RWPE2 (cell line): ENCODE data around the gene DNAJC24.
A peak's percentile ranks its signal among the peaks of the same experiment; 100 is the strongest.

Experiments
- ATAC-seq: fragments of 200-7000 bp; cut with Tn5 transposase; 3 replicates; pipeline ENCODE4 v1.9.1; 2021; ENCODE audit warnings: low read depth
- DNase-seq: peaks from one replicate; pipeline ENCODE4 v3.0.0-alpha.2; 2020; ENCODE audit warnings: low spot score
- H3K27ac ChIP-seq: fragments of 450-650 bp; 2 replicates; pipeline ENCODE4 v1.5.1; 2017; ENCODE audit warnings: mild to moderate bottlenecking; ENCODE audit not compliant: poor library complexity, severe bottlenecking
- H3K27me3 ChIP-seq: fragments of 250-450 bp; sonication (Bioruptor Pico); 2 replicates; pipeline ENCODE4 v1.5.1; 2021; ENCODE audit warnings: mild to moderate bottlenecking, moderate library complexity; ENCODE audit not compliant: insufficient read depth, poor library complexity, severe bottlenecking
- H3K36me3 ChIP-seq: fragments of 250-450 bp; sonication (Bioruptor Pico); 2 replicates; pipeline ENCODE4 v1.5.1; 2020; ENCODE audit warnings: low read depth, mild to moderate bottlenecking, moderate library complexity
- H3K4me1 ChIP-seq: fragments of 250-450 bp; sonication (Bioruptor Pico); 2 replicates; pipeline ENCODE4 v1.5.1; 2021; ENCODE audit warnings: mild to moderate bottlenecking, moderate library complexity; ENCODE audit not compliant: insufficient read depth, poor library complexity, severe bottlenecking
- H3K4me3 ChIP-seq: fragments of 250-450 bp; sonication (Bioruptor Pico); 2 replicates; pipeline ENCODE4 v1.5.1; 2021; ENCODE audit warnings: mild to moderate bottlenecking, moderate library complexity; ENCODE audit not compliant: severe bottlenecking
- H3K9me3 ChIP-seq: fragments of 250-450 bp; sonication (Bioruptor Pico); 2 replicates; pipeline ENCODE4 v1.5.1; 2021; ENCODE audit warnings: mild to moderate bottlenecking, moderate library complexity; ENCODE audit not compliant: severe bottlenecking
- TF ChIP-seq, protein P1 (sequence below): fragments of 450-650 bp; IDR thresholded peaks from one replicate; pipeline ENCODE4 v1.5.1; 2017; ENCODE audit warnings: mild to moderate bottlenecking, moderate library complexity; ENCODE audit not compliant: poor library complexity, severe bottlenecking

Gene DNAJC24

GRCh38 chr11:31355131-31355530 is 14.5 kb upstream of the DNAJC24 start:
- Histone ChIP-seq H3K27me3 (no peaks in the 10 kb centered on the region), H3K4me1 (no peaks in the 10 kb centered on the region), H3K9me3 (no peaks in the 10 kb centered on the region), H3K4me3 (no peak overlapping the region), H3K36me3 (no peaks in the 10 kb centered on the region), H3K27ac (no peak overlapping the region)
- no peak for DNase-seq
- no peak for ATAC-seq
- TF ChIP-seq, protein P1, sequence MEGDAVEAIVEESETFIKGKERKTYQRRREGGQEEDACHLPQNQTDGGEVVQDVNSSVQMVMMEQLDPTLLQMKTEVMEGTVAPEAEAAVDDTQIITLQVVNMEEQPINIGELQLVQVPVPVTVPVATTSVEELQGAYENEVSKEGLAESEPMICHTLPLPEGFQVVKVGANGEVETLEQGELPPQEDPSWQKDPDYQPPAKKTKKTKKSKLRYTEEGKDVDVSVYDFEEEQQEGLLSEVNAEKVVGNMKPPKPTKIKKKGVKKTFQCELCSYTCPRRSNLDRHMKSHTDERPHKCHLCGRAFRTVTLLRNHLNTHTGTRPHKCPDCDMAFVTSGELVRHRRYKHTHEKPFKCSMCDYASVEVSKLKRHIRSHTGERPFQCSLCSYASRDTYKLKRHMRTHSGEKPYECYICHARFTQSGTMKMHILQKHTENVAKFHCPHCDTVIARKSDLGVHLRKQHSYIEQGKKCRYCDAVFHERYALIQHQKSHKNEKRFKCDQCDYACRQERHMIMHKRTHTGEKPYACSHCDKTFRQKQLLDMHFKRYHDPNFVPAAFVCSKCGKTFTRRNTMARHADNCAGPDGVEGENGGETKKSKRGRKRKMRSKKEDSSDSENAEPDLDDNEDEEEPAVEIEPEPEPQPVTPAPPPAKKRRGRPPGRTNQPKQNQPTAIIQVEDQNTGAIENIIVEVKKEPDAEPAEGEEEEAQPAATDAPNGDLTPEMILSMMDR: no peak

DNA sequence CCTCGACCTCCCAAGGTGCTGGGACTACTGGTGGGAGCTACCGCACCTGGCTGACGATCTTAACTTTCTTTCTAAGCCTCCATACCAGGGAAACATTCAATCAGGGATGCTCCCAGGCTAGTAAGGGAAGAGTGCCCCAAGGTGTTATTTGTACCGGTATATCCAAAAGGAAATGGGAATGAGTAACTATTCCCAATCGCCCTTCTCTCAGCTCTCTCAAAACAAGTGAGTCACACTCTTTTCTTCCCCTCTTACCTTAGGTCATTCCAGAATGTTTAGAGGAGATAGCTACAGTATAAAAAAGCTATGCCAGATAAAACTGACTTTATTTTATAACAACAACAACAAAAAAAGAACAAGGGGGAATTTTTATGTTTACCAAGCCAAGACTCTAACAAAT is 13.8 kb upstream of the DNAJC24 start:
- TF ChIP-seq, protein P1: no peak
- no peaks in the 10 kb centered on the region for H3K27me3 ChIP-seq
- peak; percentile 58; the same call in 2 of the 3 replicates for ATAC-seq

DNA sequence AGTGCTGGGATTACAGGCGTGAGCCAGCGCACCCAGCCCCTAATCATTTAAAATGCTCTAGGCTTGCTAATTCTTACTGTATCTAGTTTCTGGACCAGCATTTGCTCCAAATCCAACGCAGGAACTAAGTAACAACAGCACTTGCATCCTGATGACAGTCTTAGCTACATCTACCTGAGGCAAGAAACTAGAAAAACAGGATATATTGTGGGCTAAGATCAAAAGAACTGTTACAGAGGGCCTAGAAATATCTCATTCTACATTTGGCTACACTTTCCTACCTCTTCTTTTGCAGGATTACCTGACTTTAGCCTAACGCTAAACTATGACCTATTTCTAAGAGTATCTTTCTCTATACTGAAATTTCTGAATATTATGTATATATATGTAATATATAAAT is 7.9 kb upstream of the DNAJC24 start:
- Histone ChIP-seq H3K27me3 (peaks cover 2% of the 10 kb centered on the region), H3K9me3 (no peaks in the 10 kb centered on the region), H3K36me3 (no peaks in the 10 kb centered on the region), H3K27ac (no peak overlapping the region), H3K4me1 (no peaks in the 10 kb centered on the region), H3K4me3 (no peak overlapping the region)
- no peak for ATAC-seq
- TF ChIP-seq, protein P1: no peak
- DNase-seq: no peak

More for the DNA sequence above, 13.8 kb upstream of the DNAJC24 start:
- no peak overlapping the region for H3K4me3 ChIP-seq
- H3K4me1 ChIP-seq: no peaks in the 10 kb centered on the region
- H3K9me3 ChIP-seq: no peaks in the 10 kb centered on the region
- DNase-seq: no peak
- no peaks in the 10 kb centered on the region for H3K36me3 ChIP-seq
- H3K27ac ChIP-seq: no peak overlapping the region

- Histone ChIP-seq H3K36me3 (peaks cover 9% of the 10 kb centered on the region; the same call in 1 of the 2 replicates), H3K27ac (no peak overlapping the region), H3K4me1 (peaks cover 8% of the 10 kb centered on the region), H3K27me3 (peaks cover 2% of the 10 kb centered on the region), H3K9me3 (no peaks in the 10 kb centered on the region), H3K4me3 (no peak overlapping the region)
- no peak for DNase-seq
- ATAC-seq: no peak
- TF ChIP-seq, protein P1: no peak
Observed at GRCh38 chr11:31366795-31367194, 2.9 kb upstream of the DNAJC24 start.

- ATAC-seq (no peak), DNase-seq (no peak)
- Histone ChIP-seq H3K4me3 (no peak overlapping the region), H3K4me1 (peaks cover 3% of the 10 kb centered on the region), H3K36me3 (peaks cover 13% of the 10 kb centered on the region; the same call in 1 of the 2 replicates), H3K9me3 (no peaks in the 10 kb centered on the region), H3K27me3 (no peaks in the 10 kb centered on the region), H3K27ac (no peak overlapping the region)
- TF ChIP-seq, protein P1: no peak
Observed at GRCh38 chr11:31375879-31376278, 6.2 kb downstream of the DNAJC24 start.
